GM18867 (cell line): Measurements from ENCODE around the gene SPRY4.
"Not testable (repeated sequence)": the region's sequence is repeated elsewhere in the genome, so short reads cannot be mapped to it uniquely, and the experiment has no call there.

Source experiments
- ATAC-seq: cut with Tn5 transposase; IDR thresholded peaks from one replicate; pipeline ENCODE4 v1.9.1; 2021; ENCODE audit warnings: mild to moderate bottlenecking, moderate library complexity; ENCODE audit not compliant: unreplicated experiment

Gene SPRY4

GRCh38 chr5:142334538-142334937 is 9.7 kb upstream of the SPRY4 start:
- ATAC-seq, result no peak

- ATAC-seq, result not testable (repeated sequence)
Measured at GRCh38 chr5:142333749-142334148, 8.9 kb upstream of the SPRY4 start.

GRCh38 chr5:142330444-142330843 is 5.6 kb upstream of the SPRY4 start:
- no peak for ATAC-seq

GRCh38 chr5:142330026-142330425 is 5.2 kb upstream of the SPRY4 start:
- no peak for ATAC-seq

GRCh38 chr5:142327111-142327842 is 2.5 kb upstream of the SPRY4 start:
- no peak for ATAC-seq

- no peak for ATAC-seq
Measured at GRCh38 chr5:142326480-142326938, 1.7 kb upstream of the SPRY4 start.

GRCh38 chr5:142325725-142326479 is 1.1 kb upstream of the SPRY4 start:
- ATAC-seq, result no peak

- ATAC-seq, result peak; percentile 46
Measured at GRCh38 chr5:142324136-142324870, 518 bp downstream of the SPRY4 start.

- ATAC-seq, result no peak
Measured at GRCh38 chr5:142323480-142324135, 1.2 kb downstream of the SPRY4 start.

- no peak for ATAC-seq
Measured at GRCh38 chr5:142322747-142323479, 1.9 kb downstream of the SPRY4 start.

GRCh38 chr5:142322403-142322746 is 2.4 kb downstream of the SPRY4 start:
- ATAC-seq, result no peak

- no peak for ATAC-seq
Measured at GRCh38 chr5:142320851-142321560, 3.8 kb downstream of the SPRY4 start.

- ATAC-seq, result no peak
Measured at GRCh38 chr5:142320430-142320738, 4.4 kb downstream of the SPRY4 start.

- no peak for ATAC-seq
Measured at GRCh38 chr5:142319560-142320429, 5.0 kb downstream of the SPRY4 start.

GRCh38 chr5:142319105-142319504 is 5.7 kb downstream of the SPRY4 start:
- ATAC-seq, result no peak

GRCh38 chr5:142317753-142318152 is 7.1 kb downstream of the SPRY4 start:
- ATAC-seq, result no peak

GRCh38 chr5:142317173-142317572 is 7.6 kb downstream of the SPRY4 start:
- no peak for ATAC-seq

GRCh38 chr5:142316681-142317080 is 8.1 kb downstream of the SPRY4 start:
- ATAC-seq, result no peak

GRCh38 chr5:142316051-142316450 is 8.8 kb downstream of the SPRY4 start:
- ATAC-seq, result no peak
